Measurements from ENCODE around the gene RAB15. TPM values are rescaled to one million over a fixed set of nuclear protein-coding genes. Genes with fewer than 3 reads are reported as not detected.
A peak's percentile ranks its signal among the peaks of the same experiment; 100 is the strongest.

The RAB15 gene
- total and polyA plus RNA-seq, 12 donors = 8.2 to 94.3 (median 31.6) TPM

DNA sequence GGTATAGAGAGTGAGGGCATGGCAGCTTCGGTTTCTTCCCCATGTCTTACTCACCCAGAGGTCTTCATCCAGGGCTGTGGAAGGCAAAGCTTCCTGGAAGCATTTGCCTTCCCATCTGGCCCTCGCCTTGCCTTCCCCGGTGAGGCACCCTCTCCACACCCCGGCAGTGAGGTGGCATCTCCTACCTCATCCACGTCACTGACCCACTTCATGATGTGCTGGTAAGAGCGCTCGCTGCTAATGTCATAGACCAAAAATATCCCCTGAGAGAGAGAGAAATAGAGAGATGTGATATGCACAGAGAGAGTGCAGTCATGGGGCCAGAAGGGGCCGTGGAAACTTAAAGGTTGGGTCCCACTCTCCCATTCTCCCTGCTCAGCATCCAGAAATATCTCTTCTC is 21.2 kb downstream of the RAB15 start:
- peak; percentile 75 to 91 (median 84) for ATAC-seq
- Histone ChIP-seq H3K36me3 (peaks cover 0 to 51% (median 5%) of the 10 kb centered on the region in 9 donors), H3K27me3 (no peaks in the 10 kb centered on the region), H3K27ac (peak overlapping the region; percentile 47 to 96 (median 82)), H3K4me1 (peaks cover 0 to 56% (median 23%) of the 10 kb centered on the region in 9 donors), H3K4me3 (peak overlapping the region in 9 of 10 donors; percentile 9 to 44 (median 28)), H3K9me3 (no peaks in the 10 kb centered on the region)
- peak; percentile 48 to 78 for DNase-seq
- TF ChIP-seq, protein P1, sequence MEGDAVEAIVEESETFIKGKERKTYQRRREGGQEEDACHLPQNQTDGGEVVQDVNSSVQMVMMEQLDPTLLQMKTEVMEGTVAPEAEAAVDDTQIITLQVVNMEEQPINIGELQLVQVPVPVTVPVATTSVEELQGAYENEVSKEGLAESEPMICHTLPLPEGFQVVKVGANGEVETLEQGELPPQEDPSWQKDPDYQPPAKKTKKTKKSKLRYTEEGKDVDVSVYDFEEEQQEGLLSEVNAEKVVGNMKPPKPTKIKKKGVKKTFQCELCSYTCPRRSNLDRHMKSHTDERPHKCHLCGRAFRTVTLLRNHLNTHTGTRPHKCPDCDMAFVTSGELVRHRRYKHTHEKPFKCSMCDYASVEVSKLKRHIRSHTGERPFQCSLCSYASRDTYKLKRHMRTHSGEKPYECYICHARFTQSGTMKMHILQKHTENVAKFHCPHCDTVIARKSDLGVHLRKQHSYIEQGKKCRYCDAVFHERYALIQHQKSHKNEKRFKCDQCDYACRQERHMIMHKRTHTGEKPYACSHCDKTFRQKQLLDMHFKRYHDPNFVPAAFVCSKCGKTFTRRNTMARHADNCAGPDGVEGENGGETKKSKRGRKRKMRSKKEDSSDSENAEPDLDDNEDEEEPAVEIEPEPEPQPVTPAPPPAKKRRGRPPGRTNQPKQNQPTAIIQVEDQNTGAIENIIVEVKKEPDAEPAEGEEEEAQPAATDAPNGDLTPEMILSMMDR (IDR thresholded peaks at IDR 0.05) = no peak
- 55 to 73% methylated on average over 8 of the region's 8 CpGs for WGBS, 2 donors
- intact Hi-C loops (cut with DNase I) = loop anchor here in 1 of 10 donors (2.0 kb wide), 1 partner anchor 34 kb away; no protein-coding TSS in a partner anchor

DNA sequence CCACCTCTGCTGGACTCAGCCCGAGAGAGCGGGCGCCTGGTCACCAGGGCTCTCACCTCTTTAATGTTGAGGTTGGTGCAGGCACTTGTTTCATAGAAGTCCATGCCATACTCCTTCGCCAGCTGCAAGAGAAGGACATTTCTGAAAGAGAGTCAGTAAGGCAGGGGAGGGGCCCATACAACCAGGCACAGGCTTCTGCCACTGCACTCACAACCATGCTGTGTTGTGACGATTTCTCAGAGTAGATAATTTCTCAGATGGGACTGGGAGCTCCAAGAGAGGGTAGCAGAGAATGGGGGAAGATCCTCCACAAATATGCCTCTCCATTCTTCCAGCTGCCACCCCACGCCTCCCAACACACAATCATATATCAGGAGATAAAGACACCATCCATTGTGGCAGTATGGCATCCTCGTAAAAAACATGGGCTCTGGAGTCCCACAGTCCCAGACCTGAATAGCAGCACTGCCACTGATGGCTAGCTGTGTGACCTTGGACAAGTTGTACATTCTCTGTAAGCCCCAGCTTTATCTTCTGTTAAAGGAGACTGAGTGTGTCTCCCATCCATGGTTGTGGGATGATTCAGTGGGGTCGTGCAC is 23.4 kb downstream of the RAB15 start:
- H3K36me3 ChIP-seq = peaks cover 0 to 60% (median 5%) of the 10 kb centered on the region in 9 donors
- H3K4me1 ChIP-seq = peaks cover 0 to 56% (median 23%) of the 10 kb centered on the region in 9 donors
- no peaks in the 10 kb centered on the region for H3K27me3 ChIP-seq
- ATAC-seq (no peak), DNase-seq (no peak)
- 89 to 94% methylated on average over 8 of the region's 8 CpGs for WGBS, 2 donors
- no peak overlapping the region for H3K4me3 ChIP-seq
- no peaks in the 10 kb centered on the region for H3K9me3 ChIP-seq
- intact Hi-C loops (cut with DNase I) = no loop called here
- H3K27ac ChIP-seq = peak overlapping the region in 7 of 10 donors; percentile 9 to 91 (median 36)
- TF ChIP-seq, protein P1 (IDR thresholded peaks at IDR 0.05) = no peak

DNA sequence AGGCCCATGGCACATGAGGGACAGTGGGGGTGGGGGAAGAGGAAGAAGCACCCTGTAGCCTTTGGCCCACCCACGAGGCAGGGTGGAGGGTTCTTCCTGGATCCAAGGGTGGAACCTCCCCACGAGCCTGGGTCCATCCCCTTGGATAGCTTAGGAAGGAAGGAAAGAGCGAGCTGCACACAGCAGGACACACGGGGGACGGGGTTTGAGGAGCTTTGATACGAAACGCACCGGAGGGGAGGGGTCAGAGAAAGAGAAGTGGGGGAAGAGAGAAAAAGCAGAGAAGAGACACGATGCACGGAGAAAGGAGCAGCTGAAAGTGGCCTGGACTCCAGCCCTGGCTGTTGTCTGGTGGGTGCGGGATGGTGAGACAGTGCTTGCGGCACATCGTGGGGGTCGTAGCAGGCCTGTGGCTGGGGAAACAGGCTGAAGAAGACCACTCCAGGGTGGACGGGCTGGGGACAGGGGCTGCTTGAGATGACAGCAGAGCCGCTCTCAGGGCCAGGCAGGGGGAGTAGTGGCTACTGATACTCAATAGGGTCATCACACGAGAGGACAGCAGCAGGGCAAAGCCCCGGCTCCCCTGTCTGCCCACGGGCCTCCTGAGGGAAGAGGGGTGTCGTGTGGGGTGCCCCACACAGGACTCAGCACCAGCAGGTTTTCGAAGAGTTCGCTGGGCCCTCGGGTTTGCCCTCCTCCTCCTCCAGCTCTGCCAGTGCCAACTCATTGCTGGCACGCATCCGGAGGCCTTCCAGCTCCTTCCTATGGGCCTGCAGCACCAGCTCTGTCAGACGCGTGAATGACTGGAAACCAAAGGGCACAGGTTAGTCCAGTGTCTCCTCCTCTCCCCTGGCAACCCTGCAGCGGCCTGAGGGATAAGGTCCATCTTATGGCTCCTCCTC is 24.2 kb downstream of the RAB15 start:
- peaks cover 0 to 68% (median 5%) of the 10 kb centered on the region in 9 donors for H3K36me3 ChIP-seq
- peak; percentile 33 to 49 for DNase-seq
- TF ChIP-seq, protein P1 (IDR thresholded peaks at IDR 0.05) = no peak

DNA sequence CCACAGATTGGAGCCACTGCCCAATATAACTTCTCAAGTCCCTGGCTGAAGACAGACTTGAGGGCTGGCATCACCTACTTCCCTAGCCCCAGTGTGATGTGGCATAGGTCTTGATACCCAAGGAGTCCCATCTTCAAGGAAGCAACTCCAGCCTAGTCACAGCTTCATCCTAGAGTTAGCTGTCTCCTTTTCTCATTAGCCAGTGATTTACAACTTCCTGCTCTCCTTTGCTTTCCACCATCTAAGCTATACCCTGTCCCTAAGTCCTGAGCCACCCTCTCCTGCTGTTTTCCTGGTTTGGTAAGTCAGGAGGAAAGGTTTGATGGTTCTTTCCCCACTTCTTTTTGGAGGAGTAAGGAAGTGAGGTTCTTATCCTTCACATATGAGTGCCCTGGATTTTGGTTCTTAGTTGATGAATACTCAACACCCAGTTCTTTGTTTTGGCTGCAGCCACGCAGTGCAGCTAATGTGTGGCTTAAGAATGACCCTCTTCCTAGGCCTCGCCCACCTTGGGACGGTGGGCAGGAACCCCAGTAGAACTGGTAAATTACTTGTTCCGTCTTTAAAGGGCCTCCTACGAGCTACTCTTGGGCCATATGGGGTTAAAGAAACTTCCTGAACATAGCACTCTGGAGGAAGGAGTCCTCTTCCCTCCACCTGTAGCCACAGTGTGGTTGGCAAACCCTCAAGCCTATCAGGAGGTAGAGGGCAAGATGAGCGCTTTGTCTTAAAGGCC is 25.7 kb downstream of the RAB15 start:
- H3K27me3 ChIP-seq = no peaks in the 10 kb centered on the region
- peaks cover 0 to 76% (median 5%) of the 10 kb centered on the region in 9 donors for H3K36me3 ChIP-seq
- DNase-seq (no peak), ATAC-seq (no peak)
- H3K4me3 ChIP-seq = no peak overlapping the region
- peaks cover 0 to 38% (median 13%) of the 10 kb centered on the region in 9 donors for H3K4me1 ChIP-seq
- no peak overlapping the region for H3K27ac ChIP-seq
- intact Hi-C loops (cut with DNase I) = no loop called here
- no peaks in the 10 kb centered on the region for H3K9me3 ChIP-seq
- TF ChIP-seq, protein P1 (IDR thresholded peaks at IDR 0.05) = no peak
- WGBS, 2 donors = 86 to 93% methylated on average over 6 of the region's 6 CpGs

More for the DNA sequence above, 24.2 kb downstream of the RAB15 start:
- H3K9me3 ChIP-seq = no peaks in the 10 kb centered on the region
- intact Hi-C loops (cut with DNase I) = no loop called here
- 84 to 88% methylated on average over 28 of the region's 28 CpGs for WGBS, 2 donors
- H3K27ac ChIP-seq = peak overlapping the region in 7 of 10 donors; percentile 9 to 91 (median 36)
- peaks cover 0 to 53% (median 23%) of the 10 kb centered on the region in 9 donors for H3K4me1 ChIP-seq
- H3K27me3 ChIP-seq = no peaks in the 10 kb centered on the region
- H3K4me3 ChIP-seq = no peak overlapping the region
- peak in 4 of 8 donors; percentile 15 to 58 (median 37) for ATAC-seq
